ENCODE results near the gene TTC9C. TPM values are rescaled to one million over a fixed set of nuclear protein-coding genes. Genes with fewer than 3 reads are reported as not detected.

The TTC9C gene
- total and polyA plus RNA-seq, 2 of the 13 experiments (the other 11 are each of a cell fraction or from before 2014, with no cell fraction given): 28.0 to 36.4 TPM

DNA sequence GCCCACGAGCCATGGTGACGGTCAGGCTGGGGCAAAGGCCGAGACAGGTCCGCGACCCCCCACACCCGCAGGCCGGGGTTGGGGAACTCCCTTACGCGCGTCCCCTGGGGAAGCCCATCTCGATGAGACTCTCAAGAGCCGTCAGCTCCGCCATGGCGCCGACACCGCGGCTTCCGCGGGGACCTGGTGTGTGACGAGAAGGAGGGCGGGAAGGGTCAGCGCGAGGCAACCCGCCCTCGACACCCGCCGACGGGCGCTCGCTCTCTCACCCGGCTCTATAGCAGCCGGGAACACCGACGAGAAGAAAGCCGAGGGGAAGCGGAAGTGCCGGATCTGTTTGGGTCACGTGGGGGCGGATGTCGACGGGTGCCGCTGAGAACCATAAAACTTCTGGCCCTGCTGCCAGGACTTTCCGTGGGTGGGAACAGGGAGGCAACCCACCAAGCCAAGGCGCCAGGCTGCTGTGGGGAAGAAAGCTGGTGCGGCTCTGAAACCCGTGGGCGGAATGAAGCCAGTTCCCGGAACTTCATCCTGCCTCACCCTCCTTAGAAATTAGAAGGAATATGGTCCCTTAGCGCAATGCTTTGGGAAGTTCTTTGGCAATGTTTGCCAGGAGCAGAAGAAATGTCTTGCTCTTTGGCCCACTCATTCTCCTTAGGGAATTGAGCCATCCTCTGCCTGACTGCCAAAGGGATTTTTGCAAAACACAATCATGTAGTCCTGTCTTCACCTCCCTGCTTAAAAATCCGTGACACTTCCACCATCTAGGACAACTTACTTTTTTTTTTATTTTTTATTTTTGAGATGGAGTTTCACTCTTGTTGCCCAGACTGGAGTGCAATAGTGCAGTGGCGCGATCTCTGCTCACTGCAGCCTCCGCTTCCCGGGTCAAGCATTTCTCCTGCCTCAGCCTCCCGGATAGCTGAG lies 49.3 kb upstream of the TTC9C start, which contains the start of gene UBXN1 (continued):
- TF ChIP-seq MNT (IDR thresholded peaks at IDR 0.05): no peak
- TF ChIP-seq ARID5B (CRISPR knock-in tag; IDR thresholded peaks at IDR 0.05): peak; percentile 70; the same call in 1 of the 2 replicates
- TF ChIP-seq CSRNP1 (CRISPR knock-in tag; IDR thresholded peaks at IDR 0.05): peak; percentile 40; the same call in 1 of the 2 replicates
- TF ChIP-seq HIVEP1 (CRISPR knock-in tag; IDR thresholded peaks at IDR 0.05): peak; percentile 90
- TF ChIP-seq, protein P1, sequence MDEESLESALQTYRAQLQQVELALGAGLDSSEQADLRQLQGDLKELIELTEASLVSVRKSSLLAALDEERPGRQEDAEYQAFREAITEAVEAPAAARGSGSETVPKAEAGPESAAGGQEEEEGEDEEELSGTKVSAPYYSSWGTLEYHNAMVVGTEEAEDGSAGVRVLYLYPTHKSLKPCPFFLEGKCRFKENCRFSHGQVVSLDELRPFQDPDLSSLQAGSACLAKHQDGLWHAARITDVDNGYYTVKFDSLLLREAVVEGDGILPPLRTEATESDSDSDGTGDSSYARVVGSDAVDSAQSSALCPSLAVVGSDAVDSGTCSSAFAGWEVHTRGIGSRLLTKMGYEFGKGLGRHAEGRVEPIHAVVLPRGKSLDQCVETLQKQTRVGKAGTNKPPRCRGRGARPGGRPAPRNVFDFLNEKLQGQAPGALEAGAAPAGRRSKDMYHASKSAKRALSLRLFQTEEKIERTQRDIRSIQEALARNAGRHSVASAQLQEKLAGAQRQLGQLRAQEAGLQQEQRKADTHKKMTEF (CRISPR knock-in tag; IDR thresholded peaks at IDR 0.05): peak; percentile 75
- no peak for TF ChIP-seq FIP1L1 (IDR thresholded peaks at IDR 0.05; ENCODE audit: borderline replicate concordance, insufficient read depth, low read depth, low read length)
- TF ChIP-seq ZFYVE20 (CRISPR knock-in tag; IDR thresholded peaks at IDR 0.05; ENCODE audit: borderline replicate concordance, low read depth): no peak
- TF ChIP-seq PLRG1 (conservative IDR thresholded peaks at IDR 0.05): no peak
- no peak for TF ChIP-seq JUN (CRISPR knock-in tag; IDR thresholded peaks at IDR 0.05)
- no peak for TF ChIP-seq HNRNPUL1 (IDR thresholded peaks at IDR 0.05; ENCODE audit: low read depth, low read length)
- no peak for TF ChIP-seq HNF4A (CRISPR knock-in tag; IDR thresholded peaks at IDR 0.05)
- no peak for TF ChIP-seq NCOR1 (IDR thresholded peaks at IDR 0.05; ENCODE audit: borderline replicate concordance, low read length)
